GM19193 (cell line): ENCODE data around the gene FAM219B.
A peak's percentile ranks its signal among the peaks of the same experiment; 100 is the strongest.

Source experiments
- POLR2A ChIP-seq: IDR thresholded peaks from 4 replicates; pipeline ENCODE4 v1.6.1; 2011; ENCODE audit not compliant: insufficient read depth, insufficient read length; ENCODE audit errors: extremely low read depth

Gene FAM219B

DNA sequence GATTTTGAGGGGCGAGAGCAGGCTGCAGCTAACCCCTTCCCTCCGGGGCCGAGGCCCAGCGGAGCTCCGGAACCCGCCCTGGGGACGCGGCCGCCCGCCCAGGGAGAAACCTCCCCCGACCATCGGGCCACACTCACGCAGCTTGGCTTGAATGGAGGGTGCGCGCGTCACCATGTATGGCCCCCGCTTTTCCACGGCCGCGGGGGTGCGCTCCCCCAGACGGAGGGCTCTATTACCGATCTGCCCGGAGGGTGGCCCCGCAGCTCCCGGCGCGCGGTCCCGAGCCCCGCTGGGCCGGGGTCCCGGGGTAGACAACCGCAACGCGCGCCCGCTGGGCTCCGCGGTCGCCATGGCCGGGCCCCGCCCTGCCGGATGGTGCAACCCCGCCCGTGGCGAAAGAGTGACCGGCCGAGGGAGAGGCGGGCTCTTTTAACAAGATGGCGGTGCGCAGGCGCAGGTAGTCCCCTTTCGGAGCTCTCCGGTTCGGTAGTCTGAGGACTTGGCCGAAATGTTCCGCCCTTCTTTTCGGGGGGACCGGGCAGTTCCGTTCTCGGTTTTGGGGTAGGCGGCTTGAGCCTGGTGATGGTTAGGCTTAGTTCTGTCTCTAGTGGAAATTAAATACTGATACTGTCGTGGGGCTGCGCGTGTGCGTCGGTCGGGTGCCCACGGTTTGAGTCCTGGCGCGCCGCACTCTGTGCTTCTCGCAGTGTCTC is at the start of gene FAM219B:
TSS of gene FAM219B (minus strand) at position 402 of the 713 bp plus-strand sequence. CDS start at position 351, 51 bp downstream.
- TF ChIP-seq POLR2A: peak; percentile 84

- TF ChIP-seq POLR2A: no peak
These were observed 49.4 kb upstream of the FAM219B start for GRCh38 chr15:74955796-74956647.

- no peak for TF ChIP-seq POLR2A
These were observed 48.4 kb upstream of the FAM219B start for GRCh38 chr15:74955017-74955416.

GRCh38 chr15:74954515-74954914 is 47.9 kb upstream of the FAM219B start:
- TF ChIP-seq POLR2A: no peak

DNA sequence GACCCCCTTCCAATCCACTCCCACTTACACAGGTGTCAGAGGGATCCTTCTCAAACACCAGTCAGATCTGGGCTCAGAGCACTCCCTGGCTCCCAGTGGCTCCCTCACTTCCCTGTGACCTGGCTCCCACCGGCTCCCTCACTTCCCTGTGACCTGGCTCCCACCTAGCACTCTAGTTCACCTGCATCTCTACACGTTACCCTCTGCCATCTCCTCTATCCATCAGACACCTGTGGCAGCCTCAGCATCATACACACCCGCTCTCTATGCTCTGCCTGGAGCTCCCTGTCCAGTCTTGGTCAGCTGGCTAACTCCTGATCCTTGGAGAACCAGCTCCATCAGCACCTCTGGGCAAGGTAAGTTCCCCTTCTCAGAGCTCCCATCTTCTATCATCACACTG is 44.4 kb upstream of the FAM219B start:
- no peak for TF ChIP-seq POLR2A

DNA sequence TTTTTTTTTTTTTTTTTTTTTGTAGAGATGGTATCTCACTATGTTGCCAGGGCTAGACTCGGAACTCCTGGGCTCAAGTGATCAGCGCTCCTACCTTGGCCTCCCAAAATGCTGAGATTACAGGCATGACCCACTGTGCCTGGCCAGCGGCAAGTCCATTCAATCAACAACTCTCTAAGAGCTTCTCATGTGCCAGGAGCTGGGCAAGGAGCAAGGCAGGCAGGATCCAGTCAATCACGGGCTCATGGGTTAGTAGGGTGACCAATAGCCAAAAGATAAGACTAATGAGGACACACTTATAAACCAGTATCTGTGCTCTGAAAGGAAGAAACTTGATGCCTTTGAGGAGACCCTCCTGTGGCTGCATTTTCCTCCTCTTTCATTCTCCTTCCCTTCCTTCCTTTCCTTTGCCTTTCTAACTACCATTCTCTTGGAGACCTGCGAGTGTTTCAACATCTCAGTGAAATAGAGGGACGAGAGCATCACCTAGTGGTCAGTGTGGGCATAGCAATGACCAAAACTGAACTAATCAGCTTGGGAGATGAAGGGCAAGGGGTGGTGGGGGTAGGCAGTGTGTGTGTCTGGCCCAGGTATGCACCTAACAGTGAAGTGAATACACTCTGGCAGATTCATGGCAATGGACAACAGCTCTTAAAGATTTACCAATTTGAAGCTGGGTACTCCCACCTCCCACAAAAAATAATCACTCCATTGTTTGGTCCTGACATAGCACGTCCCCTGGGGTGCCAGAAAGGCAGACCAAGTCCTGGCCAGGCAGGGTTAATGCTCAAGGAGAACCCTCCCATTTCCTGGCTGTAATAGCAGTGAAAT is 43.6 kb upstream of the FAM219B start:
- no peak for TF ChIP-seq POLR2A

GRCh38 chr15:74937590-74938371 is 31.1 kb upstream of the FAM219B start, which contains the start of gene COX5A:
Gene COX5A, minus strand, starts transcription at chr15:74938073. Its CDS starts 59 bp downstream, at chr15:74938014.
- peak; percentile 85 for TF ChIP-seq POLR2A

- no peak for TF ChIP-seq POLR2A
These were observed 30.6 kb upstream of the FAM219B start for GRCh38 chr15:74937272-74937589.

DNA sequence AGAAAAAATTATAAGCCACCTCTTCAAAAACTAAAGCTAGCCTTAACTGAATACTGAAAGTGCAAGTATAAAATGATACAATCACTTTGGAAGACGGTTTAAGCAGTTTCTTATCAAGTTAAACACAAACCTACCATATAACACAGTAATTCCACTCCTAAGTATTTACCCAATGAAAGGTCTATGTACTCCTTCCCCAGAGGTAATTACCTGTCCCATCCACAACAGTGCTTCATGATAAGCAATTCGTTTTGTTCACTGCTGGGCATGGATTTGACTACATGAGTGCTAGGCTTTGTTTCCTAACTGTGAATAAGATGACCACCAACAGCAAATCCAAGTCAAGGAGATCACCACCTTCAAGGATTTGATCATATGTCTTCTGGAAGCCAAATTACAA is 26.9 kb upstream of the FAM219B start:
- no peak for TF ChIP-seq POLR2A

DNA sequence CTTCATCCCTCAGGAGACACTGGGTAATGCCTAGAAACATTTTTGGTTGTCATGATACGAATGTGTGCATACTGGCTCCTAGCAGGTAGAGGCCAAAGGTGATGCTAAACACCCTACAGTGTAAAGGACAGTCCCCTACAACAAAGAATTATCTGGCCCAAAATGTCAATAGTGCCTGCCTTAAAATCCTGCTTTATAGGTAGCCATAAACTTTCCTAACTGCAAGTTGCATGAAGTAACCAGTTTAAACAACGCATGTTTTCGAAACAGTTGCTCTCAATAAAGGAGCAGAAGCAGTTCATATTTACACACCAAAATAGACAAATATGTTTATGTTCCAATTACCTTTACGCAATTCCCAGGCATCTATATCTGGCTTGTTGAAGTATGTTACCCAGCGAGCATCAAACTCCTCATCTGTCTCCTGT is 22.1 kb upstream of the FAM219B start:
- TF ChIP-seq POLR2A: no peak

DNA sequence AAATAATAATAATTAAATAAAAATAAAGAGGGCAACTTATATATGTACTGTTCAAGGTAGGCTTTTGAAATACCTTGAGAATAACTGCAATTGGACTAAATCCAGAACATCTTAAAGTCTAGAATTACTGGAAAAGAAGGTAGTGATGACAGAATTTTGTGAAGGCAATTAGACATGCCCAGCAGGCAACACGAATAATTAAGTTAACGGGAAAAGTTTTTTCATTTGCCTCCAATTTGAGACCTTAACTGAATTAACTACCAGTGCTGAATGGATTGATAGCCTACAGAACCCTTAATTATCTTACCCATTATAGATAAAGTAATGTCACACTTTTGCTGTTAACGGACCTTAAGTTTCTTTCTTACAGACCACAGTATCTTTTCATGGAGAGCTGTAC is 17.9 kb upstream of the FAM219B start:
- no peak for TF ChIP-seq POLR2A

GRCh38 chr15:74920456-74920855 is 13.8 kb upstream of the FAM219B start:
- no peak for TF ChIP-seq POLR2A

DNA sequence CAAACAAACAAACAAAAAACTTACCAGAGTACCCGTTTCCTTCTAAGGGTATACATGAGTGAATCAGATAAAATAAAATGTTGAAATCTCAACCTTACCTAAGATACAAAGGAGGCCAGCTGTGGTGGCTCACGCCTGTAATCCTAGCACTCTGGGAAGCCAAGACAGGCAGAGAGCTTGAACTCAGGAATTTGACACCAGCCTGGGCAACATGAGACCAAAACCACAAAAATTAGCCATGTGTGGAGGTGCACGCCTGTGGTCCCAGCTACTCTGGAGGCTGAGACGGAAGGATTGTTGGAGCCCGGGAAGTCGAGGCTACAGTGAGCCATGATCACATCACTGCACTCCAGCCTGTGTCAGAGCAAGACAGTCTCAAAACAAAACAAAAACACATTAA is 11.0 kb upstream of the FAM219B start:
- TF ChIP-seq POLR2A: no peak

DNA sequence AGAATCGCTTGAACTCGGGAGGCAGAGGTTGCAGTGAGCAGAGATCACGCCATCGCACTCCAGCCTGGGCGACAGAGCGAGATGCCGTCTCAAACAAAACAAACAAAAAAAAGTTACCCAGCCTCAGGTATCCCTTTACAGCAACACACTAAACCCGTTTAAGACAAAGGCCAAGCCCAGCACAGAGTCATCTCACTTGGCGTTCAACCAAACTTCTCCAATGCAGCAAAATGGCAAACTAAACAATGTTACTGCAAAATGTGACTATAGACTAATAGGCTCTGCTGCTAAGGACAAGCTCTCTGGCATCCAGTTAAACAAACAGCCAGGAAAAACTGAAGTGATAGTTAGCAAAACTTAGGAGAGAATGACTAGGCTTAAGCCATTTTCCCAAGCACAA is 6.4 kb upstream of the FAM219B start:
- TF ChIP-seq POLR2A: no peak
